ENCODE measurements around the gene HOXC5.
"Not testable (repeated sequence)": the region's sequence is repeated elsewhere in the genome, so short reads cannot be mapped to it uniquely, and the experiment has no call there.

The HOXC5 gene

DNA sequence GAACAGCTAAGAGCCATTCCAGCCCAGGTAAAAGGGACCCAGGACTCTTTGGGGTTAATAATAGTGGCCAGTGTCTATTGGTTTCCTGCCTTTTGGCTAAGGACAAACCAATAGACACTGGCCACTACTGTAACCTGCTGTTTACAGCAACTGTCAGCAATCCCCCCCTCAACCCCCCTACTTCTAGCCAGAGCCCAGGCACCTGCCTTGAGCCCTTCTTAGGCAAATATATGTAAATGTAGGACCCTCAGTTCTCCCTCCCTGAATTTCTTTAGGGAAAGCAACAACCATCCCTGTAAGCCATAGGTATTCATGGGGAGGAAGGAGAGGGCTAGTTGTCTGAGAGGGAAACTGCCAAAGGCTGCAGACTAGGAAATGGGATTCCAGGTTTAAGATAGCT is 43.1 kb downstream of the HOXC5 start:
- DNase-seq: no peak

DNA sequence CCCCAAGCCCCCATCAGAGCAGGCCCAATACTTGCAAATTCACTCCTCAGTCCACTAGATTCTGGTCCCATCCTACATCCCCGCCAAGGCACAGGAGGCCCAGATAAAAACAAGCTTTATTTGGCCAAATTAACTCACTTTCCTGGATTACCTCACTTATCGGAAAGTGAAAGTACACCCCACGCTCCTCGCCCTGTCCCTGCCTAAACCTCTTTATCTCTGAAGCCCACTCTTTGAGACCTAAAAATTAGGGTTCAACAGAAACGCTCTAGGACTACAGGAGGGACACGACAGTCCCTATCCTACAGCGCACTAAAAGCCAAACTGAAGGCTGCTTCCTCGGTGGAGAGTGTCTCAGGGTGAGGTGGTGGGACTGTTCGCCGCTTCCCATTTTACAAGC is 45.0 kb downstream of the HOXC5 start:
- DNase-seq: not testable (repeated sequence)

DNA sequence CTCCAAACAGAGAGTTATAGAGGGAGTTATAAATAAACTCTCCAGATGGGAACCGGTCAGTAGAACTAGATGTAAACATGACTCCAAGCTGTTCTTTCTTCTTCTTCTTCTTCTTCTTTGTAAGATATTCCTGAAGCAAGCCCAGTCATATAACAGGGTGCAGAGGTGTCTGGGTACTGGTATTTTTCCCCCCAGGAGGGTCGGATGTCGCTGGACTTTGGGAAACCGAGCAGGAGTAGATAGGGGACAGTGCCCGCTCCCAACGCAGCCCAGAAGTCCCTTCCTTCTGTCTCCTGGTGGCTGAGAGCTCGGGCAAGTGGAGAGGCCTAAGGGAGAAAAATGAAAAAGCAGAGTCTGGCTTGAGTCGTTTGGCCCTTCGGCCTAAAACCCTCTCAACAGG is 46.3 kb downstream of the HOXC5 start:
- DNase-seq: not testable (repeated sequence)

- not testable (repeated sequence) for DNase-seq
Observed at GRCh38 chr12:54080008-54080924, 47.4 kb downstream of the HOXC5 start.

- peak; percentile 20 for DNase-seq
Observed at GRCh38 chr12:54081053-54081514, 48.2 kb downstream of the HOXC5 start.

- peak; percentile 0 for DNase-seq
Observed at GRCh38 chr12:54081581-54082396, 48.9 kb downstream of the HOXC5 start.

- DNase-seq: peak; percentile 42
Observed at GRCh38 chr12:54082397-54082892, 49.6 kb downstream of the HOXC5 start.
